Measurements from ENCODE around the gene ASB15.

DNA sequence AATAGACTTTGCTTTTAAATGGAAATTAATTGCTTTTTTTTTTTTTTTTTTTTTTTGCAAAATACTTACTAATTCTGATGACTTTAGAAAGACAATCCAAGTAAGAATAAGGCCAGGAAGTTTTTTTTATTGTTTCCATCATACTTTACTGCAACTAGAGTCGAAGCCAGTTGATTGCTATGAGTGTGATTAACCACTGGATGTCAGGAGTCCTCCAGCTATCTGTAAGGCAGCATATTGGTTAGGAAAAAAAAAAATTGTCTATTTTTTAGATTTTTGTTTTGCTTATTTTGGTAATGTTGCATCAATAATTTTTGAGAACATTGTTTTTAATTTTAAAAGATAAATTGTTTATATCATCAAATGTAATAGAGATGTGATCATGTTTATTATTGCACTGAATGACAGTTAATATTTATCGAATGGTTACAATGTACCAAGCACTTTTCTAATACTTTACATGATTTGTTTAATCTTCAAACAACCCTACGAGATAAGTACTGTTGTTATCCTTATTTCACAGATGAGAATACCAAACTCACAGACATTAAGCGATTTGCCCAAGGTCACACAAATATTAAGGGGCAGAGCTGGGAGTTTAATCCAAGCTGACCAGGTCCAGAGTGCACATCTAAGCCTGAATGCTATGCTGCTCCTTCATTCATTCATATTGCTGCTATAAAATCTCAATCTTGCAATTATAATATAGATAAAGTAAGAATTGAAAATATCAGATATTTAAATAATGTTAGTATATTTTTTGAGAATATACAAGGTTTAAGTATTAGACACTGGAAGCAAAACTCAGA is 34.1 kb downstream of the ASB15 start:
- TF ChIP-seq EZH2 (IDR thresholded peaks at IDR 0.05; ENCODE audit: insufficient read depth, poor library complexity, severe bottlenecking) (no peak), EZH2phosphoT487 (IDR thresholded peaks at IDR 0.05; ENCODE audit: insufficient read depth, low read depth) (no peak)
